SK-N-SH (cell line): ENCODE data around the gene TJP3. TPM values are rescaled to one million over a fixed set of nuclear protein-coding genes. Genes with fewer than 3 reads are reported as not detected.

ENCODE experiments used
- CTCF ChIA-PET: fragments of 300-600, 350-600 bp; formaldehyde crosslinking; extraction: SDS; loops from one replicate; lab custom pipeline; 2021; lab: Yijun Ruan, JAX
- POLR2A ChIA-PET: fragments of 350-600 bp; sonication (Branson Sonifier 250); formaldehyde crosslinking; extraction: SDS; loops from one replicate; lab custom pipeline; 2020; ENCODE audit warnings: antibody characterized with exemption, inconsistent platforms; lab: Yijun Ruan, JAX
- DNase-seq: peaks from one replicate; pipeline ENCODE4 v3.0.0; 2012
- H2AFZ ChIP-seq: fragments of 200-600 bp; sonication (generic); 2 replicates; pipeline ENCODE4 v1.8.1; 2016; ENCODE audit warnings: antibody characterized with exemption, mild to moderate bottlenecking, low read depth
- H3F3A ChIP-seq: fragments of 200-600 bp; sonication (generic); replicated peaks from 2 replicates; pipeline ENCODE3; 2016; ENCODE audit warnings: antibody characterized with exemption, mild to moderate bottlenecking; ENCODE audit not compliant: insufficient read depth
- H3K27ac ChIP-seq, 2 experiments: fragments of 200-500 bp in 1 of 2; fragments of 200-600 bp in 1 of 2; sonication (Bioruptor generic) in 1 of 2; sonication (generic), shearing (Covaris generic) in 1 of 2; 2 replicates each; pipeline versions ENCODE4 v1.5.1 to v1.6.1; 2014 to 2016; ENCODE audit warnings: low read depth in 2 of 2, inconsistent platforms in 1 of 2, low read length in 1 of 2, mild to moderate bottlenecking in 1 of 2, mixed read lengths in 1 of 2
- H3K27me3 ChIP-seq: fragments of 200-600 bp; sonication (generic), shearing (Covaris generic); 2 replicates; pipeline ENCODE4 v1.6.1; 2016; ENCODE audit warnings: mixed run types; ENCODE audit not compliant: insufficient read depth
- H3K36me3 ChIP-seq, 2 experiments: fragments of 200-500 bp in 1 of 2; fragments of 200-600 bp in 1 of 2; sonication (Bioruptor generic) in 1 of 2; sonication (generic) in 1 of 2; replicated peaks in 1 of 2; 2 replicates each; pipeline versions ENCODE3 to v1.5.1; 2014 to 2016; ENCODE audit warnings: low read length in 1 of 2, mild to moderate bottlenecking in 1 of 2; ENCODE audit not compliant: insufficient read depth in 2 of 2, control insufficient read depth in 1 of 2
- H3K4me1 ChIP-seq, 2 experiments: fragments of 200-500 bp in 1 of 2; fragments of 200-600 bp in 1 of 2; sonication (Bioruptor generic) in 1 of 2; sonication (generic), shearing (Covaris generic) in 1 of 2; 2 replicates each; pipeline versions ENCODE4 v1.5.1 to v1.6.1; 2014 to 2016; ENCODE audit warnings: low read depth in 1 of 2, low read length in 1 of 2, mixed run types in 1 of 2; ENCODE audit not compliant: insufficient read depth in 2 of 2, control insufficient read depth in 1 of 2
- H3K4me2 ChIP-seq: fragments of 200-600 bp; sonication (generic), shearing (Covaris generic); 2 replicates; pipeline ENCODE4 v1.6.1; 2017; ENCODE audit warnings: mixed run types
- H3K4me3 ChIP-seq, 2 experiments: fragments of 200-500 bp in 1 of 2; fragments of 200-600 bp in 1 of 2; sonication (Bioruptor generic) in 1 of 2; sonication (generic), shearing (Covaris generic) in 1 of 2; 2 replicates each; pipeline versions ENCODE4 v1.5.1 to v1.8.1; 2014 to 2016; ENCODE audit warnings: low read depth in 2 of 2, inconsistent platforms in 1 of 2, low read length in 1 of 2, mild to moderate bottlenecking in 1 of 2, mixed read lengths in 1 of 2, moderate library complexity in 1 of 2
- H3K79me2 ChIP-seq: fragments of 200-600 bp; sonication (generic); 2 replicates; pipeline ENCODE4 v1.8.1; 2017; ENCODE audit warnings: mild to moderate bottlenecking; ENCODE audit not compliant: insufficient read depth
- H3K9ac ChIP-seq: fragments of 200-600 bp; sonication (generic); 2 replicates; pipeline ENCODE4 v1.6.1; 2017; ENCODE audit warnings: mixed run types
- H3K9me2 ChIP-seq: fragments of 200-600 bp; sonication (generic); 2 replicates; pipeline ENCODE4 v1.6.1; 2017; ENCODE audit warnings: mixed run types
- H3K9me3 ChIP-seq: fragments of 200-600 bp; sonication (generic); 2 replicates; pipeline ENCODE4 v1.6.1; 2017; ENCODE audit warnings: mixed run types, mild to moderate bottlenecking, moderate library complexity
- H4K20me1 ChIP-seq: fragments of 200-600 bp; sonication (generic); 2 replicates; pipeline ENCODE4 v1.6.1; 2017; ENCODE audit warnings: mild to moderate bottlenecking, mixed run types; ENCODE audit not compliant: insufficient read depth
- FOSL2 ChIP-seq: IDR thresholded peaks from 2 replicates; pipeline ENCODE4 v1.4.0; 2012; ENCODE audit warnings: low read depth, mild to moderate bottlenecking, moderate library complexity, borderline replicate concordance
- GABPA ChIP-seq: IDR thresholded peaks from 2 replicates; pipeline ENCODE4 v1.4.0; 2012; ENCODE audit warnings: low read depth, mild to moderate bottlenecking
- NFIC ChIP-seq: IDR thresholded peaks from 2 replicates; pipeline ENCODE4 v1.4.0; 2012; ENCODE audit warnings: borderline replicate concordance
- POLR2AphosphoS5 ChIP-seq: IDR thresholded peaks from 2 replicates; pipeline ENCODE4 v1.6.1; 2012; ENCODE audit warnings: low read depth, low read length
- RCOR1 ChIP-seq: fragments of 150-350 bp; IDR thresholded peaks from 2 replicates; pipeline ENCODE4 v1.6.1; 2017; ENCODE audit warnings: antibody characterized with exemption, low read length
- TEAD4 ChIP-seq: IDR thresholded peaks from 2 replicates; pipeline ENCODE4 v1.4.0; 2012; ENCODE audit warnings: mild to moderate bottlenecking, borderline replicate concordance; ENCODE audit not compliant: insufficient read depth
- WGBS: methylation state at CpG from one replicate; pipeline ENCODE4 v1.1.6; 2017; ENCODE audit warnings: low lambda C conversion rate; 5-methylcytosine and 5-hydroxymethylcytosine counted together
- polyA plus RNA-seq, 3 experiments: library from polyadenylated mRNA; depleted of rRNA; stranded (reverse); fragments of >200 nt; gene quantifications; 2 replicates each; pipeline ENCODE4 v1.2.3, GENCODE V29; 2012
- TF ChIP-seq, protein P1 (sequence below): fragments of 200-600 bp; sonication (generic); IDR thresholded peaks from 2 replicates; pipeline ENCODE4 v1.6.1; 2017; ENCODE audit warnings: antibody characterized with exemption, mild to moderate bottlenecking, moderate library complexity

Gene TJP3
- polyA plus RNA-seq, 1 of the 3 experiments (the other 2 are of a cell fraction) = 0.36 TPM

DNA sequence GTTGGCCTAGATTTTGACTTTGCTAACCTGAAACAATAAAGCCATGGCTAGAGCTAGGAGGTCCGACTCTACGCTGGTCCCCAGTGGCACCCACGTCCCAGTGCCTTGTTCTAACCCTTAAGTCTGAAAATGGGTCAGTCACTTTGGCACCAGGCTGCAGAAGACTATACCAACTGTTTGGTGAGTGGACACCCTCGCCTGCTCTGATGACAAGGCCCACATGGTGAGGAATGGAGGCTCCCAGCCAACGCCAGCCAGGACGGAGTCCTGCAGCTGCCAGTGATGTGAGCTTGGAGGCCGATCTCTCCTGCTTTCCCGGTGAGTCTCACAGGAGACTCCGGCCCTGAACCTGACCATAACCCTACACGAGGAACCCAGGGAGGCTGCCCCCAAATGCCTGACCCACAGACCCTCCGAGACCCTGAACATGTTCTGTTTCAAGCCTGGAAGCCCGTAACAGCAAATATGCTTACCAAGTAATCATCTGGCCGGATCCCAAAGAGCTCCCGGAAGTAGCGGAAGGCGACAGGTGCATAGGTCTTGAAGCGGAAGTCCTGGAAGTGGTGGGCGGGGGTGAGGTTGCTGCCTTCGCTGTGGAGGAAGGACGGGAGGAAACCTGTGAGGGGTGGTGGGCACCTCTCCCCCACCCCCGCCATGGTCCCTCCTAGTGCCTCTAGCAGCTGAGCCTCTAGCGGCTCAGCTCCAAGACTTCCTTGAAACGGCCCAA, 47.5 kb upstream of the TJP3 start:
- H3K4me2 ChIP-seq = no peak overlapping the region
- H4K20me1 ChIP-seq = no peaks in the 10 kb centered on the region
- H3K27me3 ChIP-seq = no peaks in the 10 kb centered on the region
- ChIA-PET CTCF (interaction anchor here (1.0 to 2.6 kb wide), 4 partner anchors 11 to 58 kb away, joined by 4 to 7 read pairs (median 5); partner anchors contain the start of gene TJP3), POLR2A (interaction anchor here (0.5 kb wide), 1 partner anchor 57 kb away, joined by 4 read pairs; no protein-coding TSS in a partner anchor)
- no peak overlapping the region for H3K9ac ChIP-seq
- TF ChIP-seq POLR2AphosphoS5 (no peak), RCOR1 (no peak), FOSL2 (no peak), TEAD4 (no peak), GABPA (no peak), NFIC (no peak)
- TF ChIP-seq, protein P1, sequence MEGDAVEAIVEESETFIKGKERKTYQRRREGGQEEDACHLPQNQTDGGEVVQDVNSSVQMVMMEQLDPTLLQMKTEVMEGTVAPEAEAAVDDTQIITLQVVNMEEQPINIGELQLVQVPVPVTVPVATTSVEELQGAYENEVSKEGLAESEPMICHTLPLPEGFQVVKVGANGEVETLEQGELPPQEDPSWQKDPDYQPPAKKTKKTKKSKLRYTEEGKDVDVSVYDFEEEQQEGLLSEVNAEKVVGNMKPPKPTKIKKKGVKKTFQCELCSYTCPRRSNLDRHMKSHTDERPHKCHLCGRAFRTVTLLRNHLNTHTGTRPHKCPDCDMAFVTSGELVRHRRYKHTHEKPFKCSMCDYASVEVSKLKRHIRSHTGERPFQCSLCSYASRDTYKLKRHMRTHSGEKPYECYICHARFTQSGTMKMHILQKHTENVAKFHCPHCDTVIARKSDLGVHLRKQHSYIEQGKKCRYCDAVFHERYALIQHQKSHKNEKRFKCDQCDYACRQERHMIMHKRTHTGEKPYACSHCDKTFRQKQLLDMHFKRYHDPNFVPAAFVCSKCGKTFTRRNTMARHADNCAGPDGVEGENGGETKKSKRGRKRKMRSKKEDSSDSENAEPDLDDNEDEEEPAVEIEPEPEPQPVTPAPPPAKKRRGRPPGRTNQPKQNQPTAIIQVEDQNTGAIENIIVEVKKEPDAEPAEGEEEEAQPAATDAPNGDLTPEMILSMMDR = no peak
- H3K9me2 ChIP-seq = no peaks in the 10 kb centered on the region
- H3K9me3 ChIP-seq = no peaks in the 10 kb centered on the region
- peaks cover 0 to 1% of the 10 kb centered on the region in 2 experiments; a peak in 2 of 4 replicates for H3K4me1 ChIP-seq
- H2AFZ ChIP-seq = no peak overlapping the region
- 95% methylated on average over 13 of the region's 23 CpGs for WGBS
- peaks cover 0 to 11% of the 10 kb centered on the region in 2 experiments for H3K36me3 ChIP-seq
- H3K4me3 ChIP-seq = no peak overlapping the region
- DNase-seq = no peak
- H3K27ac ChIP-seq = no peak overlapping the region
- H3F3A ChIP-seq = no peaks in the 10 kb centered on the region
- no peaks in the 10 kb centered on the region for H3K79me2 ChIP-seq

DNA sequence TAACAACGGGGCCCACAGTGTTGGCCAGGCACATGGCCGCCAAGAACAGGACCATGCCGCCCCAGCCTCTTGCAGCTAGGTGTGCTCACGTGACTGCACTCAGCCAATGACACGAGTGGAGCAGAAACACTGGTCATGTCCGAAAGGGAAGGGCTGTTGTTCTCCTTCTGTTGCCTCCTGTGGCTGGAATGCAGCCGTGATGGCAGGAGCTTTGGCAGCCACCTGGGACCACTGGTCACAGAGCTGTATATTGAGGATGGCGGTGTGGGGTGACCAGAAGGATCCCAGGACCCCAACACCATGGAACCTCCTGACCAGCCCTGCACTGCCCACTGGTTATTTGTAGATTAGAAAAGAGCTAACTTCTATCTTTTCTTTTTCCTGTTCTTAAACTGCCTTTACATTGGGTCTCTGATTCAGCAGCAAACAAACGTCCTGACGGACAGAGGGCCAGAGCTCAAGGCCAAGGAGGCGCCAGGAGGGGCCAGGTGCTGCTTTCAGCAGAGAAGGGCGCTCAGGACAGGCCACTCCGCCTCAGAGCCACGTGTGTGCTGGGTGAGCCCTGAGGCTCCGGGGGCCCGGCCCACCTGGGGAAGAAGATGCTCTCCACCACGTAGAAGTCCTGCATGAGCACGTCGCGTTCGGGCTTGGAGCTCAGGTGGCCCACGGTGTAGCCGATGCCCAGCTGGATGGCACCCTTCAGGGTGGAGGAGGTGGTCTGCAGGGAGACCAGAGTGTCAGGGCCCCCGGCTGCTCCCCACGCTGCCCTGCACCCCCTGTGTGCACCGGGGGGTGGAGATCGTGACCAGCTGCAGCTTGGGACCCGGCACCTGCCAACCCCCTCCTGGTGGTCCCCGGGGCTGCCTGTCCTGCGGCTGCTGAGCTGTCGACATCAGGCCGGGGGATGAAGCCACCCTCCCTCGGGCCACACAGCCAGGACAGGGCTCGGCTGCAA, 46.6 kb upstream of the TJP3 start:
- Histone ChIP-seq H3K36me3 (peaks cover 0 to 11% of the 10 kb centered on the region in 2 experiments), H3K4me2 (no peak overlapping the region), H4K20me1 (peaks cover 6% of the 10 kb centered on the region), H3K4me1 (peaks cover 0 to 2% of the 10 kb centered on the region in 2 experiments; a peak in 1 of 4 replicates), H3K9ac (no peak overlapping the region), H3K27me3 (no peaks in the 10 kb centered on the region), H3K79me2 (no peaks in the 10 kb centered on the region), H3K9me3 (no peaks in the 10 kb centered on the region), H3K27ac (no peak overlapping the region), H2AFZ (no peak overlapping the region), H3F3A (no peaks in the 10 kb centered on the region), H3K9me2 (no peaks in the 10 kb centered on the region), H3K4me3 (no peak overlapping the region)
- TF ChIP-seq POLR2AphosphoS5 = no peak
- ChIA-PET CTCF (interaction anchor here (0.9 to 2.6 kb wide), 10 partner anchors 10 to 231 kb away, joined by 3 to 7 read pairs (median 4); partner anchors contain the start of genes GIPC3, PIP5K1C and TJP3), POLR2A (no interaction called here)
- WGBS = 97% methylated on average over 15 of the region's 34 CpGs
- no peak for DNase-seq
